Measurements from ENCODE around the gene GUSB.

DNA sequence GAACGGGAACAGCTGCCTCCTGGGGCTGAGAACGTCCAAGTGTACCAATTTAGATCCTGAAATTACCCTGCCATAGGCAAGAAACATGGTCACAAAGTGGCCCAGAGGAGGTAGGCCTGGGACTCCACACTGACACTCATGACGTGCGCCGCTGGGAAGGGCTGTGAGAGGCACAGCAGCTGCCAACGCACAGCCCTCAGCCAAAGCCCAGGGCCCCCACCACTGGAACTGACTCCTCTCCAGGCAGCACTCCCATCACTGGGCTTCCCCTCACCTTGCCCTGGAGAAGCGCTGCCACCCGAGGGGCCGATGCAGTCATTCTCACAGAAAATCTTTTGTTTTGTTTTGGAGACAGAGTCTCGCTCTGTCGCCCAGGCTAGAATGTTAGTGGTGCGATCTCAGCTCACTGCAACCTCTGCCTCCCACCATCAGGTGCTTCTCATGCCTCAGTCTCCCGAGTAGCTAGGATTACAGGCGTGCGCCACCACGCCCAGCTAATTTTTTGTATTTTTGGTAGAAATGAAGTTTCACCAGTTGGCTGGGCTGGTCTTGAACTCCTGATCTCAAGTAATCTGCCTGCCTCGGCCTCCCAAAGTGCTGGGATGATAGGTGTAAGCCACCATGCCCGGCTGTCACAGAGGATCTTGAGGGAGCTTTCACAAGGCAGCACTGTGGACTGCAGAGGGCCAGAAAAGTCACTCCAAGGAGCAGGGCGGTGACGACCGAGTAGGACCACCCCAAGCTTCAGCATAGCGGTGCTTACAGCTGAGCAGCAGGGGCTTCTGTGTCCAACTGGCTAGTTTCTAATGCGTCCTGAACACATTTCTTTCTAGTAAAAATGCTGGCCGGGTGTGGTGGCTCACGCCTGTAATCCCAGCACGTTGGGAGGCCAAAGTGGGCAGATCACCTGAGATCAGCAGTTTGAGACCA is 13.5 kb downstream of the GUSB start:
- TF ChIP-seq POU2F2 (IDR thresholded peaks at IDR 0.05; ENCODE audit: low read depth, low read length) (no peak), POLR2A (IDR thresholded peaks at IDR 0.05; ENCODE audit: low read depth, low read length) (no peak), POLR2AphosphoS5 (IDR thresholded peaks at IDR 0.05; ENCODE audit: low read depth, low read length) (no peak)
